Tongue (tissue), 2 donors: ENCODE measurements around the gene RNU4-1. TPM values are rescaled to one million over a fixed set of nuclear protein-coding genes. Genes with fewer than 3 reads are reported as not detected.
A peak's percentile ranks its signal among the peaks of the same experiment; 100 is the strongest.
"Not testable (repeated sequence)": the region's sequence is repeated elsewhere in the genome, so short reads cannot be mapped to it uniquely, and the experiment has no call there.

ENCODE experiments used
- DNase-seq: peaks from one replicate; pipeline ENCODE4 v3.0.0-alpha.2; 2015
- total RNA-seq: library from RNA; depleted of rRNA; stranded (reverse); fragments of >200 nt; gene quantifications from one replicate; pipeline ENCODE4 v1.2.3, GENCODE V29; 2014

The RNU4-1 gene
- under 0.01 TPM for total RNA-seq

DNA sequence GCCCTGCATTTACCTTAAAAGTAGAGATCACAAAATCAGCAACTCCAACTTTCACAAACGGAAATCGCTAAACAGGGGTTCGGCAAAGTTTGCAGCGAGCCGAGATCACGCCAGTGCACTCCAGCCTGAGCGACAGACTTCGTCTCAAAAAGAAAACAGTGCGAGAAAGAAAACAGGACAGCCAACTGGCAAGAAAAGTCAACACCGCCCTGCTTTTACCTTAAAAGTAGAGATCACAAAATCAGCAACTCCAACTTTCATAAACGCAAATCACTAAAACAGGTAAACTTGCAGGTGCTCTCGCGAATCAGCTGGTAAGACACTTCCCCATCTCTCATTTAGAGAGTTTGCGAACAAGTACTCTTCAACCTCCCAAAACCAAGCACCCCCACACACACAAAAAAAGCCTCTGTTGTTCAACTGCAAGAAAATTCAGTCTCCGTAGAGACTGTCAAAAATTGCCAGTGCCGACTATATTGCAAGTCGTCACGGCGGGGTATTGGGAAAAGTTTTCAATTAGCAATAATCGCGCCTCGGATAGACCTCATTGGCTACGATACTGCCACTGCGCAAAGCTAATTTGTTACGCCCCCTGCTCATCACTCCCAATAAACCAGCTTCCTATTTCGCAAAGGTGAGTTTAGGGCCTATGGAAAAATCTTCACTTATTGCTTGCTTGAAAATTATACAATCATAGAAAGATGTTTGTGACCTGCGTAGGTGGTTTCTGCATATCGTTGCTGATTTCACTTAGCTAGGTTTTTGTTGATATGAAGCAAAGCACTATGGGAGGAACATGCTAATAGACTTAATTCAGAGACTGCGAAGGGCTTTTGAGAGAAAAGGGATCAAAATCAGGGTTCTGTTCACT lies at the start of gene RNU4-1:
Gene RNU4-1, minus strand, starts transcription at position 577 of the 871 bp plus-strand sequence.
- DNase-seq, result peak; percentile 93

DNA sequence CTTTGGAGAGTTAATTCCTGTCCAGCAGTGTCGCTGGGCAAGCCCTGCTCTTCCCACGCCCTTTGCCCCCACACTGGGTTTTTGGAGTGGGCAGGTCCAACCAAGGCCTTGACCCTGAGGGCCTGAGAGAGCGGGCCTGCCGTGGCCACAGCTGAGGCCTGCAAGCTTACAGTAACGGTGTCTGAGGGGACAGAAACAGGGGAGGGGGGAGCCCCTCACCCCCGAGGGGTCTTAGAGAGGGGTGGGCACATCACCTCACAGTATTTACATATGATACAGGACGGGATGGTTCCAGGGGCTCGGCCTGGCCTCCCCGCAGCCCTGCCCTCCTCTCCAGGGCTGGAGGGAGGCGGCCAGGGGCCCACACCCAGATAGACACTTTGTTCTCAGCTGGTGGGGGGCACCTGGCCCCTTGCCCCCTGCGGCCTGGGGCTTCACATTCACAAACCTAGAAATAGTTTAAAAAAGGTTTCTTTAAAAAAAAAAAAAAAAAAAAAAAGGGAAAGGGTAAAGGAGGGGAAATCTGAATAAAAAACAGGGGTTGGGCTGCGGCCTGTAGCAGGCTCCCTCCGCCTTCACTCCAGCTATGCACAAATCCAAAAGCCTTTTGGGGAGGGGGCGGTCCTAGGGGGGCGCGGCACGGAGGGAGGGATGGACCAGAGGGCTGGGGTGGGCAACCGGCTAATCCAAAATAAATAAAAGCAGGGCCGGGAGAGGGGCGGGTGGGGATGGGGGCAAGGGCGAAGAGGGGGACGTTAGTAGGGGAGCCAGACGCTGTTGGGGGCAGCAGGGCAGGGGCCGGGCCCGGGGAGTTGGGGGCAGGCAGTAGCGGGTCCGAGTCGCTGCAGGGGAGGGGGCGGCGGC lies 49.4 kb upstream of the RNU4-1 start:
- no peak for DNase-seq

DNA sequence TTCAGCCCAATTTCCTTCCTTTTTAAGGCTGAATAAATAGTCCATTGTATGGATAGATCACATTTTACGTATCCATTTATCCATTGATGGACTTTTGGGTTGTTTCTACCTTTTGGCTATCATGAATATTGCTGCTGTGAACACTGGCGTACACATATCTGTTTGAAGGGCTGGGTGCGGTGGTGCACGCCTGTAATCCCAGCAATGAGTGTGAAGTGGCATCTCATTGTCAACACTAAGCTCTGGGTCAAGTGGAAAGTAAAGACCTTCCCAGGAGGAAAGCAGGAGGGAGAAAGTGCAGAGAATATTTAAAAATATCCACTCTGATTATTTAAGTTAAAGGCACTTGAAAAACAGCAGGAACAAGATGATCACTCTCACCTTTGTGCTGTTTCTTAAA lies 46.2 kb upstream of the RNU4-1 start:
- DNase-seq, result no peak

DNA sequence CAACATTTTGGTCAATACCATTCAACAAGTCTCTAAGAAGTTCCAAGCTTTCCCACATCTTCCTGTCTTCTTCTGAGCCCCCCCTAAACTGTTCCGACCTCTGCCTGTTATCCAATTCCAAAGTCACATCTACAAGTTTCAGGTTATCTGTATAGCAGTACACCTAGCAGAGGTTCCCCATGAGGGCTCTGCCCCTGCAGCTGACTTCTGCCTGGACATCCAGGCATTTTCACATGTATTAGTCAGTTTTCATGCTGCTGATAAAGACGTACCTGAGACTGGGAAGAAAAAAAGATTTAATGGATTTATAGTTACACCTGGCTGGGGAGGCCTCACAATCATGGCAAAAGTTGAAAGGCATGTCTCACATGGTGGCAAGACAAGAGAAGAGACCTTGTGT lies 44.7 kb upstream of the RNU4-1 start:
- DNase-seq, result no peak

DNA sequence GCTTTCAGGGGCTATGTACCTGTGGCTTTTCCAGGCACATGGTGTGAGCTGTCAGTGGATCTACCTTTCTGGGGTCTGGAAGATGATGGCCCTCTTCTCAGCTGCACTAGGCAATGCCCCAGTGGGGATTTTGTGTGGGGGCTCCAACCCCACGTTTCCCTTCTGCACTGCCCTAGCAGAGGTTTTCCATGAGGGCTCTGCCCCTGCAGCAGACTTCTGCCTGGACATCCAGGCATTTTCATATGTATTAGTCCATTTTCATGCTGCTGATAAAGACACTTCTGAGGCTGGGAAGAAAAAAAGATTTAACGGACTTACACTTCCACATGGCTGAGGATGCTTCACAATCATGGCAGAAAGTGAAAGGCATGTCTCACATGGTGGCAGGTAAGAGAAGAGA lies 43.4 kb upstream of the RNU4-1 start:
- not testable (repeated sequence) for DNase-seq

DNA sequence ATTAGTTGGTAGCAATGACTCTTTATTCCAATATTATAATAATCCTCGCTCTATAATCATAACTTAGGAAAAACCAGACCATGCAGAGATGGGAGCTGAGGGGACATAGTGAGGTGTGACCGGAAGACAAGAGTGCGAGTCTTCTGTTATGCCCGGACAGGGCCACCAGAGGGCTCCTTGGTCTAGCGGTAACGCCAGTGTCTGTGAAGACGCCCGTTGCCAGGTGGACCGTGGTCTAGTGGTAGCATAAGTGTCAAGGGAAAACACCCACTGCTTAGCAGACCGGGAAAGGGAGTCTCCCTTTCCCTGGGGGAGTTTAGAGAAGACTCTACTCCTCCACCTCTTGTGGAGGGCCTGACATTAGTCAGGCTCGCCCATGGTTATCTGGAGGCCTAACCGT lies 42.4 kb upstream of the RNU4-1 start:
- peak; percentile 58 for DNase-seq

DNA sequence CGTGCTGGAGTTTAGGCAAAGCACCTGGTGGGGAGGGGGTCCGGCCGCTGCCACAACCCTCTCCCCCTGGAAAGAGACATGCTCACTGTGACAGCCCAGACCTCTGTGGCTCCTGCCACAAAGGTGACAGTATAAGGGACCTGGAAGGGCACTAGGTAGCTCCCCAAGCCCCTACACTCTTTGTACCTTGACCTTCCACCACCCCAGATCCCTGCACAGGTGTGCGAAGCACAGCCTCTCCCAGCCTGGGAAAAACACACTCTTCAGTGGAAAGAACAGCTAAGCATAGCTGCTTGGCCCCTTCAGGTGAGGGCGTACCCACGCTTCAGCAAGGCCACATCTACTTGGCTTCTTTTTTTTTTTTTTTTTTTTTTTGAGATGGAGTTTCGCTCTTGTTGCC lies 39.5 kb upstream of the RNU4-1 start:
- DNase-seq, result no peak

DNA sequence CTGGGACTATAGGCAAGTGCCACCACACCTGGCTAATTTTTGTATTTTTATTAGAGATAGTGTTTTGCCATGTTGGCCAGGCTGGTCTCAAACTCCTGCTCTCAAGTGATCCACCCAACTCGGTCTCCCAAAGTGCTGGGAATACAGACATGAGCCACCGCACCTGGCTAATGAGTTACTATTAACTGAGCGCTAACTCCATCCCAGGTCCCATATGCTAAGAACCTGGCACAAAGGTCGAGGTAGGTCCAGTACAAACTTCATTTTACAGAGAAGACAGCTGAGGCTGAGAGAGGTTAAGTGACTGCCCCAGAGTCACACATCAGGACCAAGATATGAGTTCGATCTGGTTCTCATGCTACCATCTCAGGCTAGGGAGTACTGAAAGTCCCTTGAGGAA lies 39.0 kb upstream of the RNU4-1 start:
- no peak for DNase-seq

DNA sequence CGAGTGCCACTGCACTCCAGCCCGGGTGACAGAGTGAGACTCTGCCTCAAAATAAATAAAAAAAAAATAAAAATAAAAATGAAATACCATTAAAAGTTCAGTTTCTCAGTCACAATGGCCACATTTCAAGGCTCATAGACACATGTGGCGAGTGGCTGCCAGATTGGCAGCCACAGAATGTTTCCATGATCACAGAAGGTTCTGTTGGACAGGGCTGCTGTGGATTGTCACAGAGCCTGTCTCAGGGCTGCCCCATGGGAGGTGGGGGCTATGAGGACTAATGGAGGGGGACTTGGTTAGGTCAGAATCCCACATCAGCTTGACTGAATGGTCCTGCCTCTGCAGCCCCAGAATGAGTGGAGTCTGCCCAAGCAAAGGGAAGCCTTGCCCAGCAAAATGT lies 38.4 kb upstream of the RNU4-1 start:
- DNase-seq, result no peak

DNA sequence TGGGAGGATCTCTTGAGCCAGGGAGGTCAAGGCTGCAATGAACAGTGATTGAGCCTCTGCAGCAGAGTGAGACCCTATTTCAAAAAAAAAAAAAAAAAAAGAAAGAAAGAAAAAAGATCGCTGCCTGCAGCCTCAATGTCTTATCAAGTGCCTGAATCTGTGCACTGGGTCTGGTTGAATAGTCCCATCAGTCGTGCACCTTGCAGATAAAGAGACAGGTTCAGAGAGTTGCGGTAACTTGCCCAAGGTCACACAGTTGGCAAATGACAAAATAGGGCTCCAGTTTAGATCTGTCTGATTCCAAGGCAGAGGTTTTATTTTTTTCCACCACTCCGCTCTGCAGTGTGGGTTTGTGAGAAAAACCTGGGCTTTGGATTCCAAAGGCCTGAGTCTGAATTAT lies 35.2 kb upstream of the RNU4-1 start:
- DNase-seq, result no peak

DNA sequence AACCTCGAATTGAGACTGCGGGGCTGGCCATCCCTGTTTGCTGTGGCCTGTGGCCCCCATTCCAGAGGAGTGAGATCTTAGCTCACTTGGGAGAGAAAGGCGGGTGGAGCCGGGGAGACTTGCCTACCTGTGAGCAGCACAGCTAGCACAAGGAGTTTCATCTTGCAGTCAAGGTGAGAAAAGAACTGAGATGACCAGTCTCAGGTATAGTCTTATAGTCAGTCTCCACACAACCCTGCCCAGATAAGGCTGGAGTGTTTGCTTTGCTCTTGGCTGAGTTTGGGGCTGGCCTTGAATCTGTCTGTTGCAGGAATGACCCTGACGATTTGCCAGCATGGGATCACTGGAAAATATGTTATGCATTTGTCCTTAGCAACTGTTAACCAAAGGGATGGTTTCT lies 34.6 kb upstream of the RNU4-1 start, which contains the start of gene PLA2G1B:
Gene PLA2G1B, minus strand, starts transcription at position 187 of the 400 bp plus-strand sequence. Its CDS starts 26 bp downstream, at position 161.
- DNase-seq, result no peak

DNA sequence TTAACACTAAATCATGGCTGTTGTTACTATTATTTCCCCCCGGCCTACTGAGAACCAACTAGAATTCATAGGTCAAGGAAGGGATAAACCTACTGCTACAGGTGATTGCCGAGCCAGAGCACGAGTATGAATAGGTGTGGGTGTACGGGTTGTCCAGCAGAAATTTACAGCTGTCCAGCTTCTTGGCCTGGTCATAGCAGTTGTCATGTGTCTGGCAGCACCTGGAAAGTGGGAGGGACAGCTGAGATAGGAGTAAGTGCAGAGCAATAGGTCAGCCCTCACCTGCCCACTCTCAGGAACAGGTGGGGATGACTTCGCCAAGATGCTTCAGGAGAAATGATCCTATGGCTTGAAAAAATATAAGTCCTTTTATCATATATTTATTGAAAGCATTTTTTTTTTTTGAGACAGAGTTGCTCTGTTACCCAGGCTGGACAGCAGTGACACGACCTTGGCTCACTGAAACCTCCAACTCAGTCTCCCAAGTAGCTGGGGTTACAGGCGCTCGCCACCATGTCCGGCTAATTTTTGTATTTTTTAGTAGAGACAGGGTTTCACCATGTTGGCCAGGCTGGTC lies 31.9 kb upstream of the RNU4-1 start:
- no peak for DNase-seq

DNA sequence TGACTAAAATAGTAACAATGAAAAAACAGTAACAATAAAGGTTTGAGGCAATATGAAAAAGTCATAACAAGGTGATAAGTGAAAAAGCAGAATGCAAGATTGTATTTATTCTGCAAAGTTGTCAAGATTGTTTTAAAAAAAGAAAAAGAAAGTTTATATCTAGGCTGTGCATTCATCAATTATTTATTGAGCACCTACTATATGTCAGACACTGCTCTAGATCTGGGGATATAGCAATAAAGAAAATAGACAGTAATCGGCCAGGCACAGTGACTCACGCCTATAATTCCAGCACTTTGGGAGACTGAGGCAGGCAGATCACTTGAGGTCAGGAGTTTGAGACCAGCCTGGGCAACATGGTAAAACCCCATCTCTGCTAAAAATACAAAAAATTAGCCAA lies 30.7 kb upstream of the RNU4-1 start:
- DNase-seq, result no peak

DNA sequence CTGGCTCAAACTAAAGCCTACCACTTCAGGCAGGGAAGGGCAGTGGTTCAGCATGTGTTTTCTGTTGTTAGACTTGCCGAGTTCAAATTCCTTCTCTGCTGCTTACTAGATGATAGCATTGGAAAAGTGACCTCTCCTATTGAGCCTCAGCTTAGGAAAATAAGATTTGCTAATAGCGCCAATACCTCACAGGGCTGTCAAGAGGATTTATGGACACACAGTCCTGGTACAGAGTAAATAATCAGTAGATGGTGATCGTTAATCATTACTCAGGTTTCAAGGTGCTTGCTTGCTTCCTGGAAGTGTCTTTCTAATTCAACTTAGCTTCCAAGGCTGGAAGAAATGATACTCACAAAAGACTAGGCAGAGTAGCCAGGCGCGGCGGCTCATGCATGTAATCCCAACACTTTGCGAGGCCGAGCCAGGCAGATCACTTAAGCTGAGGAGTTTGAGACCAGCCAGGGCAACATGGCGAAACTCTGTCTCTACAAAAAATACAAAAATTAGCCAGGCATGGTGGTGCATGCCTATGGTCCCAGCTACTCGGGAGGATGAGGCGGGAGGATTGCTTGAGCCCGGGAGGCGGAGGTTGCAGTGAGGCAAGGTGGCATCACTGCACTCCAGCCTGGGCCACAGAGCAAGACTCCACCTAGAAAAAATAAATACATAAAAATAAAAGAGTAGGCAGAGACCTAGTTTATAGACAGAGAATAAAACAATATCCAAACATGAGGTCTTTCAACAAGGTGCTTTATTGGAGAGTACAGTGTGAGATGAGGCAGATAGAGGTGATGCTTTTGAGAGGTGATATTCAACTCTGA lies 28.6 kb upstream of the RNU4-1 start:
- no peak for DNase-seq

DNA sequence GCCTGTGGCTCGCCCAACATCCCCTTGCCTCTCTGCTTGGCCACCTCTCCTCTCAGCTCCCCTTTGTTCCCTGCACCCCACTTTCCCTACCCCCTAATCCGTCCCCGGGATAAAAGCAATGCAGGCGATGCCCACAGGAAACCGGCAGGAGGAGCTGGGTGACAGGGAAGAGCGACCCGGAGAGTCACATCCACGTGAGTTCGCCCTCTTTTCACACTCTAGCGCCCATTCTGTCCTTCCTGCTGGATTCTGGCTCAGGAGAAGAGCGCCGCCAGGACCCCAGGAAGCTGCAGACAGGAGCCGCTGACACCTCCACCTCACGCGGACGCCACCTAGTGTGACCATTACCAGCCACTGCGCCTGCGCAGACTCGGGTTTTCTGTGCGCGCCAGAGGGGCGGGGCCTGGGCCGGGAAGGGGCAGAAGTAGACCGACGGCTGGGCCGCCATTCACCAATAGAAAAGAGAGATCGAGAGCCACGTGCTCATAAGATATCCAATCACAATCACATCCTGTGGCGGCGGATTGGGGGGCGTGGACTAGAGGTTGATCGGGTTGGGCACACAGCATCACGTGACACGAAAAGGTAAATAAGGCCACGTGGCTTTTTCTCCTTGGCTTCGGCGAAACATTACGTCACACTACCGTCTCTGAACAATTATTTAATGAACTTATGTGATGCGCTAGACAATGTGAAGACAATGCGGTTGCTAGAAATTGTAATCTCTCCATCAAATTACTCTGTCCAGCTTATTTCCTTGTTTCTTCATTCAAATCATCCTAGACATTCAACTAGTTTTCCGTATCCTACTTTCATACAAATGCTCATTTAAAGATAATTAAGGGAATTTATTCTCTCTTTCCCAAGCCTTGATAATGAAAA lies 24.4 kb upstream of the RNU4-1 start:
- DNase-seq, result peak; percentile 99

DNA sequence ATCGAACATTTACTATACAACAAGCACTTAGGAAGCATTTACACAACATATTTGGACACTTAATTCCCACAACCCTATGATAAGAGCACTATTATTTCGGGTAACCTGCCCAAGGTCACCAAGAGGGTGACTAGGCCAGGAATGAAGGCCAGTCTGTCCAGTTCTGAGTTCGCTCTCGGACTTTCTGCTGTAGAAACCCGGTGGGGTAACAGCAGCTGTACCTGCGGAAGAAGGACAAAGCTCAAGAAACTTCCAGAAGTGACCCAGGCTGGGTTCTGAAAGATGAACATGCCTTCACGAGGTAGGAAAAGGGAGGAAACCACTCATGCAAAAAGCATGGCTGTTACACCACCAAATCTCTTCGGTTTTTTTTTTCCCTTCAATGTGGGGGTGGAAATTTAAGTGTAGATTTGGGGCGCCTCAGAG lies 23.8 kb upstream of the RNU4-1 start:
- no peak for DNase-seq

DNA sequence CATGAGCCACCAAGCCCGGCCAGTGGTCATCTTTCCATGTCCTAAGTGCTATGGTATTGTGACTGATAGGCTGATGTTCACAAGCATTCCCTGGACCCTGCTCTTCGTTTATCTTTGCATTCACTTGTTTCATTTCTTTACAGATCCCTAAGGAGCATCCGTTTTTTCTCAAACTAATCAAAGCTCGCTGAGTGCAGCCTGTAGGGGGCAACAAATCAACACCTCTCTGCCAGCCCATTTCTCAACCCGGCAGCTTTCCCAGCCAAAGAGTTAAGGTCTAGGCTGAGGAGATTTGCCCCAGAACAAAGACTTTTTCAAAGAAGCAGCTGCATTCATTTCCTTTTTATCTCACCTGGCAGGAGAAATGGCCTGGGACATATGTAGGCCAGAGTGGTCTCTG lies 21.2 kb upstream of the RNU4-1 start:
- DNase-seq, result no peak

DNA sequence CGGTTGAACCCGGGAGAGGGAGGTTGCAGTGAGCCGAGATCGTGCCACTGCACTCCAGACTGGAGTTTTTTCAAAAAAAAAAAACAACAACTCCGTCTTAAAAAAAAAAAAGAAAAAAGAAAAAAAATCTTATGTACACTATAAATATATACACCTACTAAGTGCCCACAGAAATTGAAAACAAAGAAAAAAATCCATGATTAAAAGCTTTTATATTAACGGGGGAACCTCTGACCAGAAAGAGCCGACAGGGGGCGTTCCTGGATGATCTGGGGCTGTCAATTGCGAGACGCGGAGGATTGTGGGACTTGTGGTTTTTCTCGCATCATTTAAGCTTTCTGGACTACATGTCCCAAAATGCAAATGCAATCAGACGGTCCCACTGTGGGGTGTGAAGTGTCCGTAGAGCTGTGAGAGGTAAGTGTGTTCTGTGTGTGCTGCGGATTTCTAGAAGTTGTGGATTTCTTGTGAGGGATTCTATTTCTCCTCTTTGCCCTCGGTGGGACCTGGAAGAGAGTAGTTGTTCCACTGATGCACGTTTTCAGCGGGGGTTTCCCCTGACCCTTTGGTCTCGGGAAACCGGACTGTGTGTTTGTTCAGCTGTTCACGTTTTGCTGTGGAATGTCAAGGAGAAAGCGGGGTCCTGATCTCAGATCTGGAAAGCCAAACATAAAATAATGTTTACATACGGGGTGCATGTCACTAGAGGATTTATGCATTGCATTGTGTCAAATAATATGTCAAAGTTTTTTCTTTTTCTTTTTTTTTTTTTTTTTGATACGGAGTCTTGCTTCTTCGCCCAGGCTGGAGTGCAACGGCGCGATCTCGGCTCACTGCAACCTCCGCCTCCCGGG lies 9.2 kb upstream of the RNU4-1 start, which contains the start of gene SIRT4:
Gene SIRT4, plus strand, starts transcription at position 360 of the 854 bp plus-strand sequence. CDS start 1,241 bp downstream, outside the sequence.
- peak; percentile 98 for DNase-seq

DNA sequence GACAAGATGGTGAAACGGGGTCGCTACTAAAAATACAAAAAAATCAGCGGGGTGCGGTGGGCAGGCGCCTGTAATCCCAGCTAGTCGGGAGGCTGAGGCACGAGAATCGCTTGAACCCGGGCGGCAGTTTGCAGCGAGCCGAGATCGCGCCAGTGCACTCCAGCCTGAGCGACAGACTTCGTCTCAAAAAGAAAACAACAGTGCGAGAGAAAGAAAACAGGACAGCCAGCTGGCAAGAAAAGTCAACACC lies 701 bp downstream of the RNU4-1 start:
- no peak for DNase-seq
